Neural cell (in vitro differentiated cells): ENCODE data around the gene ZDHHC11. TPM values are rescaled to one million over a fixed set of nuclear protein-coding genes. Genes with fewer than 3 reads are reported as not detected.

Source experiments
- H2AFZ ChIP-seq: fragments of 200-600, 300-800 bp; sonication (generic), shearing (Covaris generic); 2 replicates; pipeline ENCODE4 v1.6.0; 2014; ENCODE audit warnings: low read depth, mild to moderate bottlenecking, antibody characterized with exemption, low read length, moderate library complexity
- H3F3A ChIP-seq: fragments of 200-600 bp; shearing (Covaris generic); 2 replicates; pipeline ENCODE4 v1.6.1; 2016; ENCODE audit warnings: mild to moderate bottlenecking, moderate library complexity, mixed read lengths, antibody characterized with exemption, low read length; ENCODE audit not compliant: insufficient read depth, poor library complexity, severe bottlenecking
- H3K27ac ChIP-seq: fragments of 200-600, 300-800 bp; sonication (generic), shearing (Covaris generic); 2 replicates; pipeline ENCODE4 v1.5.1; 2014; ENCODE audit warnings: mild to moderate bottlenecking, low read length, moderate library complexity
- H3K27me3 ChIP-seq: fragments of 300-800, 200-600 bp; sonication (generic), shearing (Covaris generic); 2 replicates; pipeline ENCODE4 v1.6.0; 2014; ENCODE audit warnings: mild to moderate bottlenecking, low read depth, low read length, moderate library complexity; ENCODE audit not compliant: insufficient read depth
- H3K36me3 ChIP-seq: fragments of 300-800, 200-600 bp; sonication (generic), shearing (Covaris generic); 2 replicates; pipeline ENCODE4 v1.5.1; 2014; ENCODE audit warnings: mild to moderate bottlenecking, antibody characterized with exemption, low read length, moderate library complexity; ENCODE audit not compliant: insufficient read depth
- H3K4me2 ChIP-seq: fragments of 300-800, 200-600 bp; sonication (generic), shearing (Covaris generic); 2 replicates; pipeline ENCODE4 v1.6.0; 2014; ENCODE audit warnings: mild to moderate bottlenecking, low read length
- H3K4me3 ChIP-seq: fragments of 300-800, 200-600 bp; sonication (generic), shearing (Covaris generic); 2 replicates; pipeline ENCODE4 v1.5.1; 2014; ENCODE audit warnings: mild to moderate bottlenecking, low read length, moderate library complexity
- H3K79me2 ChIP-seq: fragments of 200-600 bp; shearing (Covaris generic); replicated peaks from 2 replicates; pipeline ENCODE4 v1.6.0; 2014; ENCODE audit warnings: mild to moderate bottlenecking, low read length, moderate library complexity; ENCODE audit not compliant: insufficient read depth
- H3K9ac ChIP-seq: fragments of 300-800, 200-600 bp; sonication (generic), shearing (Covaris generic); 2 replicates; pipeline ENCODE4 v1.6.1; 2016; ENCODE audit warnings: mild to moderate bottlenecking, low read length, mixed read lengths
- H3K9me2 ChIP-seq: fragments of 200-600 bp; shearing (Covaris generic); 2 replicates; pipeline ENCODE4 v1.6.1; 2016; ENCODE audit warnings: mild to moderate bottlenecking, low read length, mixed read lengths; ENCODE audit not compliant: insufficient read depth
- H3K9me3 ChIP-seq: fragments of 200-600, 300-800 bp; sonication (generic), shearing (Covaris generic); 2 replicates; pipeline ENCODE4 v1.6.1; 2016; ENCODE audit warnings: mild to moderate bottlenecking, mixed run types, low read length, moderate library complexity, mixed read lengths
- H4K20me1 ChIP-seq: fragments of 200-600 bp; shearing (Covaris generic); 2 replicates; pipeline ENCODE4 v1.6.1; 2016; ENCODE audit warnings: mild to moderate bottlenecking, mixed run types; ENCODE audit not compliant: insufficient read depth
- EP300 ChIP-seq: fragments of 450-650 bp; conservative IDR thresholded peaks from 2 replicates; pipeline ENCODE4 v1.6.1; 2014; ENCODE audit warnings: antibody characterized with exemption, mild to moderate bottlenecking, moderate library complexity; ENCODE audit not compliant: poor library complexity, severe bottlenecking
- EZH2 ChIP-seq: fragments of 200-600, 300-800 bp; shearing (Covaris generic), sonication (generic); IDR thresholded peaks from 2 replicates; pipeline ENCODE4 v1.6.1; 2014; ENCODE audit warnings: antibody characterized with exemption, low read length, borderline replicate concordance, mild to moderate bottlenecking; ENCODE audit not compliant: insufficient read depth, poor library complexity, severe bottlenecking
- MXI1 ChIP-seq: fragments of 450-650 bp; conservative IDR thresholded peaks from 2 replicates; pipeline ENCODE4 v1.6.1; 2014; ENCODE audit warnings: antibody characterized with exemption, mild to moderate bottlenecking; ENCODE audit not compliant: poor library complexity, severe bottlenecking
- POLR2AphosphoS5 ChIP-seq: IDR thresholded peaks from 2 replicates; pipeline ENCODE4 v1.6.1; 2012
- RAD21 ChIP-seq: fragments of 450-650 bp; conservative IDR thresholded peaks from 2 replicates; pipeline ENCODE4 v1.6.1; 2014; ENCODE audit warnings: antibody characterized with exemption, mild to moderate bottlenecking, moderate library complexity
- SMC3 ChIP-seq: fragments of 450-650 bp; conservative IDR thresholded peaks from 2 replicates; pipeline ENCODE4 v1.6.1; 2014; ENCODE audit warnings: antibody characterized with exemption, mild to moderate bottlenecking, moderate library complexity; ENCODE audit not compliant: poor library complexity
- TAF1 ChIP-seq: IDR thresholded peaks from 2 replicates; pipeline ENCODE4 v1.6.1; 2012; ENCODE audit warnings: low read depth
- polyA plus RNA-seq: library from polyadenylated mRNA; depleted of rRNA; stranded (reverse); fragments of >200 nt; gene quantifications from 2 replicates; pipeline ENCODE4 v1.2.3, GENCODE V29; 2014
- TF ChIP-seq, protein P1 (sequence below): IDR thresholded peaks from 2 replicates; pipeline ENCODE4 v1.6.1; 2012; ENCODE audit warnings: borderline replicate concordance
- TF ChIP-seq, protein P2 (sequence below): fragments of 450-650 bp; IDR thresholded peaks from 2 replicates; pipeline ENCODE4 v1.5.1; 2014; ENCODE audit warnings: antibody characterized with exemption, mild to moderate bottlenecking, moderate library complexity; ENCODE audit not compliant: poor library complexity, severe bottlenecking

ZDHHC11 gene
- polyA plus RNA-seq, 1 donor from 2014 or later, result 11.4 TPM

DNA sequence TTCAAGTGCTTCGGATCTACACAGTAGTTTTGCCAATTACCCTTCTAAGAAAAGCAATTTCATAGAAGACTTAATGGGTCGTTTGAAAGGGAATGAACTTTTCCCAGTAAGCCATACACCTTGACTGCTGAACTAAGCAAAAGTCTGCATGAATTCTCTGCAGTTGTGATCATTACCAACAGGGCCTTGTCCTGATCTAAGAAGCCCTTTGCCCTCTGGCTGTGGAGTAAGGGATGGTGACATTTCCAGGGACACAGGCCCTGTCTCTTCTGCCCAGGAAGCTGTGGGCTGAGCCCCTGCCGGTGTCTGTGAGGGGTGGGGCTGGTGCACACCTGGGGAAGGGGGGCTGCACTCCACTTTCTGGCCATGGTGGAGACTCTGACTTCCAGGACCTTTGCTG lies 30.5 kb downstream of the ZDHHC11 start:
- Histone ChIP-seq H3K4me3 (no peak overlapping the region), H3K79me2 (no peaks in the 10 kb centered on the region), H3K9me3 (no peaks in the 10 kb centered on the region), H3K27ac (no peak overlapping the region), H3K27me3 (no peaks in the 10 kb centered on the region), H3K36me3 (no peaks in the 10 kb centered on the region), H3F3A (no peaks in the 10 kb centered on the region), H3K4me2 (no peak overlapping the region), H3K9ac (no peak overlapping the region), H3K9me2 (no peaks in the 10 kb centered on the region), H2AFZ (no peak overlapping the region), H4K20me1 (no peaks in the 10 kb centered on the region)
- TF ChIP-seq MXI1 (no peak), RAD21 (no peak), POLR2AphosphoS5 (no peak), EP300 (no peak), TAF1 (no peak), SMC3 (no peak), EZH2 (no peak)
- TF ChIP-seq, protein P1, sequence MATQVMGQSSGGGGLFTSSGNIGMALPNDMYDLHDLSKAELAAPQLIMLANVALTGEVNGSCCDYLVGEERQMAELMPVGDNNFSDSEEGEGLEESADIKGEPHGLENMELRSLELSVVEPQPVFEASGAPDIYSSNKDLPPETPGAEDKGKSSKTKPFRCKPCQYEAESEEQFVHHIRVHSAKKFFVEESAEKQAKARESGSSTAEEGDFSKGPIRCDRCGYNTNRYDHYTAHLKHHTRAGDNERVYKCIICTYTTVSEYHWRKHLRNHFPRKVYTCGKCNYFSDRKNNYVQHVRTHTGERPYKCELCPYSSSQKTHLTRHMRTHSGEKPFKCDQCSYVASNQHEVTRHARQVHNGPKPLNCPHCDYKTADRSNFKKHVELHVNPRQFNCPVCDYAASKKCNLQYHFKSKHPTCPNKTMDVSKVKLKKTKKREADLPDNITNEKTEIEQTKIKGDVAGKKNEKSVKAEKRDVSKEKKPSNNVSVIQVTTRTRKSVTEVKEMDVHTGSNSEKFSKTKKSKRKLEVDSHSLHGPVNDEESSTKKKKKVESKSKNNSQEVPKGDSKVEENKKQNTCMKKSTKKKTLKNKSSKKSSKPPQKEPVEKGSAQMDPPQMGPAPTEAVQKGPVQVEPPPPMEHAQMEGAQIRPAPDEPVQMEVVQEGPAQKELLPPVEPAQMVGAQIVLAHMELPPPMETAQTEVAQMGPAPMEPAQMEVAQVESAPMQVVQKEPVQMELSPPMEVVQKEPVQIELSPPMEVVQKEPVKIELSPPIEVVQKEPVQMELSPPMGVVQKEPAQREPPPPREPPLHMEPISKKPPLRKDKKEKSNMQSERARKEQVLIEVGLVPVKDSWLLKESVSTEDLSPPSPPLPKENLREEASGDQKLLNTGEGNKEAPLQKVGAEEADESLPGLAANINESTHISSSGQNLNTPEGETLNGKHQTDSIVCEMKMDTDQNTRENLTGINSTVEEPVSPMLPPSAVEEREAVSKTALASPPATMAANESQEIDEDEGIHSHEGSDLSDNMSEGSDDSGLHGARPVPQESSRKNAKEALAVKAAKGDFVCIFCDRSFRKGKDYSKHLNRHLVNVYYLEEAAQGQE, result no peak
- TF ChIP-seq, protein P2, sequence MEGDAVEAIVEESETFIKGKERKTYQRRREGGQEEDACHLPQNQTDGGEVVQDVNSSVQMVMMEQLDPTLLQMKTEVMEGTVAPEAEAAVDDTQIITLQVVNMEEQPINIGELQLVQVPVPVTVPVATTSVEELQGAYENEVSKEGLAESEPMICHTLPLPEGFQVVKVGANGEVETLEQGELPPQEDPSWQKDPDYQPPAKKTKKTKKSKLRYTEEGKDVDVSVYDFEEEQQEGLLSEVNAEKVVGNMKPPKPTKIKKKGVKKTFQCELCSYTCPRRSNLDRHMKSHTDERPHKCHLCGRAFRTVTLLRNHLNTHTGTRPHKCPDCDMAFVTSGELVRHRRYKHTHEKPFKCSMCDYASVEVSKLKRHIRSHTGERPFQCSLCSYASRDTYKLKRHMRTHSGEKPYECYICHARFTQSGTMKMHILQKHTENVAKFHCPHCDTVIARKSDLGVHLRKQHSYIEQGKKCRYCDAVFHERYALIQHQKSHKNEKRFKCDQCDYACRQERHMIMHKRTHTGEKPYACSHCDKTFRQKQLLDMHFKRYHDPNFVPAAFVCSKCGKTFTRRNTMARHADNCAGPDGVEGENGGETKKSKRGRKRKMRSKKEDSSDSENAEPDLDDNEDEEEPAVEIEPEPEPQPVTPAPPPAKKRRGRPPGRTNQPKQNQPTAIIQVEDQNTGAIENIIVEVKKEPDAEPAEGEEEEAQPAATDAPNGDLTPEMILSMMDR, result no peak

DNA sequence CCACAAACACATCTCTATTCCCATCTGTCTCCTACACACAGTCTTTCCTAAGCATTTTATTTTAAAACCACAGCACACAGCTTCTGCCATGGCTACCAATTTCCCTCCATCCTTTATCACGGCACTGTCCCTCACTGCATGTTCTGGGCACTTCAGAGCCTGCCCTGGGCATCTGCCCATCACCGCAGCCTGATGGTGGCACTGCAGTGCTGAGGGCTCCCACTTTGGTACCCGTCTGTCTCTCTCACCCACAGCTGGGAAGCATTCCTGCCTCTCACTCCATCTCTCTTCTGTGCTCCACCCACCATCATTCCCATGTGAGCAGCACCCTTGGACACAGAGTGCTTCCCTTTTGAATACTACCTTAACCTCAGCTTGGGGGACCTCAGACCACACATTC lies 31.7 kb downstream of the ZDHHC11 start:
- H4K20me1 ChIP-seq, result no peaks in the 10 kb centered on the region
- H3K9me3 ChIP-seq, result no peaks in the 10 kb centered on the region
- H3K9ac ChIP-seq, result no peak overlapping the region
- no peaks in the 10 kb centered on the region for H3K36me3 ChIP-seq
- no peaks in the 10 kb centered on the region for H3K27me3 ChIP-seq
- H3K4me2 ChIP-seq, result no peak overlapping the region
- H3K9me2 ChIP-seq, result no peaks in the 10 kb centered on the region
- H2AFZ ChIP-seq, result no peak overlapping the region
- no peak for TF ChIP-seq POLR2AphosphoS5
- TF ChIP-seq, protein P2, result no peak
- H3K27ac ChIP-seq, result no peak overlapping the region
- no peaks in the 10 kb centered on the region for H3K79me2 ChIP-seq
- no peaks in the 10 kb centered on the region for H3F3A ChIP-seq
- H3K4me3 ChIP-seq, result no peak overlapping the region
